ENCODE results near the gene RNF17.

The RNF17 gene

GRCh38 chr13:24851546-24851945 is 87.6 kb downstream of the RNF17 start:
- DNase-seq (ENCODE audit: low read depth in 4 of 4, low spot score in 1 of 4) = no peak

- no peak for DNase-seq (ENCODE audit: low read depth in 4 of 4, low spot score in 1 of 4)
Observed at GRCh38 chr13:24854311-24854710, 90.3 kb downstream of the RNF17 start.

GRCh38 chr13:24858953-24859352 is 95.0 kb downstream of the RNF17 start:
- DNase-seq (ENCODE audit: low read depth in 4 of 4, low spot score in 1 of 4) = no peak

GRCh38 chr13:24860770-24861169 is 96.8 kb downstream of the RNF17 start:
- DNase-seq (ENCODE audit: low read depth in 4 of 4, low spot score in 1 of 4) = no peak

GRCh38 chr13:24861617-24862362 is 97.8 kb downstream of the RNF17 start:
- no peak for DNase-seq (ENCODE audit: low read depth in 4 of 4, low spot score in 1 of 4)

- no peak for DNase-seq (ENCODE audit: low read depth in 4 of 4, low spot score in 1 of 4)
Observed at GRCh38 chr13:24863748-24864540, 100.0 kb downstream of the RNF17 start.

- no peak for DNase-seq (ENCODE audit: low read depth in 4 of 4, low spot score in 1 of 4)
Observed at GRCh38 chr13:24864579-24864978, 100.6 kb downstream of the RNF17 start.

GRCh38 chr13:24865163-24865953 is 101.4 kb downstream of the RNF17 start:
- no peak for DNase-seq (ENCODE audit: low read depth in 4 of 4, low spot score in 1 of 4)

GRCh38 chr13:24866488-24866887 is 102.5 kb downstream of the RNF17 start:
- no peak for DNase-seq (ENCODE audit: low read depth in 4 of 4, low spot score in 1 of 4)

- DNase-seq (ENCODE audit: low read depth in 4 of 4, low spot score in 1 of 4) = no peak
Observed at GRCh38 chr13:24868874-24869273, 104.9 kb downstream of the RNF17 start.

GRCh38 chr13:24870380-24870760 is 106.4 kb downstream of the RNF17 start:
- no peak for DNase-seq (ENCODE audit: low read depth in 4 of 4, low spot score in 1 of 4)

- DNase-seq (ENCODE audit: low read depth in 4 of 4, low spot score in 1 of 4) = no peak
Observed at GRCh38 chr13:24875566-24875965, 111.6 kb downstream of the RNF17 start.

GRCh38 chr13:24877531-24877930 is 113.6 kb downstream of the RNF17 start:
- DNase-seq (ENCODE audit: low read depth in 4 of 4, low spot score in 1 of 4) = no peak

- DNase-seq (ENCODE audit: low read depth in 4 of 4, low spot score in 1 of 4) = no peak
Observed at GRCh38 chr13:24878340-24878739, 114.4 kb downstream of the RNF17 start.

- no peak for DNase-seq (ENCODE audit: low read depth in 4 of 4, low spot score in 1 of 4)
Observed at GRCh38 chr13:24882665-24883064, 118.7 kb downstream of the RNF17 start.

- no peak for DNase-seq (ENCODE audit: low read depth in 4 of 4, low spot score in 1 of 4)
Observed at GRCh38 chr13:24887759-24888158, 123.8 kb downstream of the RNF17 start.

GRCh38 chr13:24888291-24888931 is 124.4 kb downstream of the RNF17 start:
- DNase-seq (ENCODE audit: low read depth in 4 of 4, low spot score in 1 of 4) = no peak

- no peak for DNase-seq (ENCODE audit: low read depth in 4 of 4, low spot score in 1 of 4)
Observed at GRCh38 chr13:24890256-24890655, 126.3 kb downstream of the RNF17 start.

- DNase-seq (ENCODE audit: low read depth in 4 of 4, low spot score in 1 of 4) = no peak
Observed at GRCh38 chr13:24891476-24892108, 127.6 kb downstream of the RNF17 start.

GRCh38 chr13:24892829-24893228 is 128.9 kb downstream of the RNF17 start:
- no peak for DNase-seq (ENCODE audit: low read depth in 4 of 4, low spot score in 1 of 4)

- no peak for DNase-seq (ENCODE audit: low read depth in 4 of 4, low spot score in 1 of 4)
Observed at GRCh38 chr13:24893863-24894262, 129.9 kb downstream of the RNF17 start.

All from stimulated activated CD4-positive, alpha-beta T cell treated with anti-CD3 and anti-CD28 coated beads, Interleukin-1b, Interleukin-23, amount 100 ng/mL, for 24 hours (primary cell).